Central memory CD8-positive, alpha-beta T cell (primary cell): Measurements from ENCODE around the gene ZNF787.

Source experiments
- ATAC-seq: fragments of 150-1000 bp; cut with Tn5 transposase; replicated peaks from 2 replicates; pipeline ENCODE4 v1.10.0; 2022; ENCODE audit warnings: mild to moderate bottlenecking, moderate FRiP score, moderate number of reproducible peaks; ENCODE audit not compliant: poor library complexity, severe bottlenecking; ENCODE audit errors: extremely low read depth
- DNase-seq, 2 donors: peaks; one replicate each; pipeline ENCODE4 v3.0.0; 2021; ENCODE audit warnings: low spot score in 2 of 2
- H3K27ac Mint-ChIP-seq: one replicate; pipeline ENCODE4 v1.8.0; 2022; ENCODE audit warnings: low read depth, mild to moderate bottlenecking, moderate library complexity, mixed read lengths
- H3K27me3 Mint-ChIP-seq: one replicate; pipeline ENCODE4 v1.8.0; 2022; ENCODE audit warnings: mixed read lengths
- H3K36me3 Mint-ChIP-seq: one replicate; pipeline ENCODE4 v1.8.0; 2022; ENCODE audit warnings: mild to moderate bottlenecking, moderate library complexity, mixed read lengths; ENCODE audit not compliant: insufficient read depth
- H3K4me1 Mint-ChIP-seq: one replicate; pipeline ENCODE4 v1.8.0; 2022; ENCODE audit warnings: mixed read lengths
- H3K4me3 Mint-ChIP-seq: one replicate; pipeline ENCODE4 v1.8.0; 2022; ENCODE audit warnings: mild to moderate bottlenecking, moderate library complexity, mixed read lengths
- H3K9me3 Mint-ChIP-seq: one replicate; pipeline ENCODE4 v1.8.0; 2022; ENCODE audit warnings: mixed read lengths

Gene ZNF787

GRCh38 chr19:56121180-56122167 is at the start of gene ZNF787:
Gene ZNF787 (minus strand): TSS chr19:56121295. CDS start chr19:56103217, 18,078 bp downstream.
- no peaks in the 10 kb centered on the region for H3K9me3 Mint-ChIP-seq
- H3K36me3 Mint-ChIP-seq = peaks cover 8% of the 10 kb centered on the region
- peak; percentile 87 for ATAC-seq
- peak within 1 kb of the TSS; percentile 92 for H3K4me3 Mint-ChIP-seq
- peak; percentile 92 to 98 for DNase-seq
- H3K4me1 Mint-ChIP-seq = peaks cover 35% of the 10 kb centered on the region
- no peaks in the 10 kb centered on the region for H3K27me3 Mint-ChIP-seq
- H3K27ac Mint-ChIP-seq = peak within 1 kb of the TSS; percentile 97

GRCh38 chr19:56170261-56170660 is 49.2 kb upstream of the ZNF787 start:
- H3K9me3 Mint-ChIP-seq = no peaks in the 10 kb centered on the region
- no peak for DNase-seq
- H3K27me3 Mint-ChIP-seq = peaks cover 38% of the 10 kb centered on the region
- H3K36me3 Mint-ChIP-seq = no peaks in the 10 kb centered on the region
- no peak for ATAC-seq
- no peak overlapping the region for H3K27ac Mint-ChIP-seq
- H3K4me1 Mint-ChIP-seq = peaks cover 5% of the 10 kb centered on the region
- H3K4me3 Mint-ChIP-seq = no peak overlapping the region

GRCh38 chr19:56167064-56167578 is 46.0 kb upstream of the ZNF787 start:
- DNase-seq (no peak), ATAC-seq (no peak)
- H3K27ac Mint-ChIP-seq = no peak overlapping the region
- no peaks in the 10 kb centered on the region for H3K36me3 Mint-ChIP-seq
- peaks cover 5% of the 10 kb centered on the region for H3K4me1 Mint-ChIP-seq
- H3K4me3 Mint-ChIP-seq = no peak overlapping the region
- H3K27me3 Mint-ChIP-seq = peaks cover 26% of the 10 kb centered on the region
- H3K9me3 Mint-ChIP-seq = no peaks in the 10 kb centered on the region

GRCh38 chr19:56163097-56163496 is 42.0 kb upstream of the ZNF787 start:
- Mint-ChIP-seq H3K27ac (no peak overlapping the region), H3K36me3 (peaks cover 6% of the 10 kb centered on the region), H3K4me1 (no peaks in the 10 kb centered on the region), H3K27me3 (peaks cover 18% of the 10 kb centered on the region), H3K4me3 (no peak overlapping the region), H3K9me3 (no peaks in the 10 kb centered on the region)
- ATAC-seq (no peak), DNase-seq (no peak)

GRCh38 chr19:56162258-56162657 is 41.2 kb upstream of the ZNF787 start:
- no peaks in the 10 kb centered on the region for H3K9me3 Mint-ChIP-seq
- no peaks in the 10 kb centered on the region for H3K4me1 Mint-ChIP-seq
- peaks cover 6% of the 10 kb centered on the region for H3K36me3 Mint-ChIP-seq
- H3K27ac Mint-ChIP-seq = no peak overlapping the region
- peaks cover 18% of the 10 kb centered on the region for H3K27me3 Mint-ChIP-seq
- ATAC-seq (peak; percentile 32), DNase-seq (no peak)
- H3K4me3 Mint-ChIP-seq = no peak overlapping the region

GRCh38 chr19:56161534-56161933 is 40.4 kb upstream of the ZNF787 start:
- no peak for DNase-seq
- Mint-ChIP-seq H3K27ac (no peak overlapping the region), H3K36me3 (peaks cover 6% of the 10 kb centered on the region), H3K9me3 (no peaks in the 10 kb centered on the region), H3K4me1 (no peaks in the 10 kb centered on the region), H3K4me3 (no peak overlapping the region), H3K27me3 (peaks cover 11% of the 10 kb centered on the region)
- no peak for ATAC-seq

GRCh38 chr19:56159622-56160271 is 38.7 kb upstream of the ZNF787 start:
- no peak overlapping the region for H3K4me3 Mint-ChIP-seq
- no peak for ATAC-seq

GRCh38 chr19:56159009-56159559 is 38.0 kb upstream of the ZNF787 start:
- DNase-seq = no peak
- Mint-ChIP-seq H3K36me3 (peaks cover 6% of the 10 kb centered on the region), H3K4me3 (no peak overlapping the region)

More at GRCh38 chr19:56159622-56160271, 38.7 kb upstream of the ZNF787 start:
- Mint-ChIP-seq H3K4me1 (no peaks in the 10 kb centered on the region), H3K9me3 (no peaks in the 10 kb centered on the region), H3K27ac (no peak overlapping the region), H3K27me3 (no peaks in the 10 kb centered on the region), H3K36me3 (peaks cover 6% of the 10 kb centered on the region)
- DNase-seq = no peak

GRCh38 chr19:56158170-56158757 is 37.2 kb upstream of the ZNF787 start:
- no peaks in the 10 kb centered on the region for H3K27me3 Mint-ChIP-seq
- H3K4me3 Mint-ChIP-seq = no peak overlapping the region
- peaks cover 4% of the 10 kb centered on the region for H3K4me1 Mint-ChIP-seq
- DNase-seq = no peak
- ATAC-seq = no peak
- peaks cover 6% of the 10 kb centered on the region for H3K36me3 Mint-ChIP-seq
- no peaks in the 10 kb centered on the region for H3K9me3 Mint-ChIP-seq
- H3K27ac Mint-ChIP-seq = no peak overlapping the region

More at GRCh38 chr19:56159009-56159559, 38.0 kb upstream of the ZNF787 start:
- no peaks in the 10 kb centered on the region for H3K4me1 Mint-ChIP-seq
- no peak overlapping the region for H3K27ac Mint-ChIP-seq
- no peak for ATAC-seq
- H3K27me3 Mint-ChIP-seq = no peaks in the 10 kb centered on the region
- no peaks in the 10 kb centered on the region for H3K9me3 Mint-ChIP-seq

- Mint-ChIP-seq H3K4me3 (no peak overlapping the region), H3K27me3 (no peaks in the 10 kb centered on the region), H3K27ac (no peak overlapping the region), H3K36me3 (peaks cover 6% of the 10 kb centered on the region), H3K4me1 (peaks cover 6% of the 10 kb centered on the region), H3K9me3 (no peaks in the 10 kb centered on the region)
- ATAC-seq (no peak), DNase-seq (no peak)
Observed at GRCh38 chr19:56156768-56157167, 35.7 kb upstream of the ZNF787 start.

- DNase-seq (no peak), ATAC-seq (no peak)
Observed at GRCh38 chr19:56155124-56155687, 34.1 kb upstream of the ZNF787 start.

GRCh38 chr19:56153507-56153906 is 32.4 kb upstream of the ZNF787 start:
- Mint-ChIP-seq H3K27me3 (no peaks in the 10 kb centered on the region), H3K4me1 (peaks cover 6% of the 10 kb centered on the region), H3K36me3 (no peaks in the 10 kb centered on the region), H3K27ac (peak overlapping the region; percentile 52), H3K9me3 (no peaks in the 10 kb centered on the region), H3K4me3 (no peak overlapping the region)
- DNase-seq (no peak), ATAC-seq (no peak)

More at GRCh38 chr19:56155124-56155687, 34.1 kb upstream of the ZNF787 start:
- Mint-ChIP-seq H3K27me3 (no peaks in the 10 kb centered on the region), H3K4me3 (no peak overlapping the region), H3K4me1 (peaks cover 6% of the 10 kb centered on the region), H3K36me3 (peaks cover 6% of the 10 kb centered on the region), H3K9me3 (no peaks in the 10 kb centered on the region), H3K27ac (no peak overlapping the region)
